Measurements from ENCODE around the gene IQCM. TPM values are rescaled to one million over a fixed set of nuclear protein-coding genes. Genes with fewer than 3 reads are reported as not detected.

IQCM gene
- total RNA-seq, 1 experiment from 2014 or later: 0.11 TPM

- TF ChIP-seq ZNF532 (CRISPR knock-in tag; IDR thresholded peaks at IDR 0.05; ENCODE audit: borderline replicate concordance) (no peak), ZSCAN18 (CRISPR knock-in tag; IDR thresholded peaks at IDR 0.05) (no peak)
Measured at GRCh38 chr4:149349541-149349940, 466.1 kb downstream of the IQCM start (continued).

GRCh38 chr4:149347139-149347538 is 468.5 kb downstream of the IQCM start:
- POLR2A ChIA-PET: no interaction called here
- Mint-ChIP-seq H3K4me3 (no peak overlapping the region), H3K4me1 (no peaks in the 10 kb centered on the region), H3K27me3 (ENCODE audit: low read depth) (no peaks in the 10 kb centered on the region), H3K9me3 (peaks cover under 1% of the 10 kb centered on the region; the same call in 1 of the 2 replicates), H3K27ac (no peak overlapping the region), H3K36me3 (no peaks in the 10 kb centered on the region)
- DNase-seq (ENCODE audit: low spot score) (no peak), ATAC-seq (no peak)
- TF ChIP-seq IRF1 (CRISPR knock-in tag; IDR thresholded peaks at IDR 0.05) (no peak), JUN (CRISPR knock-in tag; IDR thresholded peaks at IDR 0.05) (no peak), CREB1 (CRISPR knock-in tag; IDR thresholded peaks at IDR 0.05) (no peak), PRDM15 (CRISPR knock-in tag; IDR thresholded peaks at IDR 0.05) (no peak), GABPB1 (CRISPR knock-in tag; IDR thresholded peaks at IDR 0.05) (no peak), TEAD1 (CRISPR knock-in tag; IDR thresholded peaks at IDR 0.05) (no peak), MXD4 (CRISPR knock-in tag; IDR thresholded peaks at IDR 0.05; ENCODE audit: borderline replicate concordance) (no peak), ZMAT4 (CRISPR knock-in tag; IDR thresholded peaks at IDR 0.05) (no peak)
- TF ChIP-seq, protein P1, sequence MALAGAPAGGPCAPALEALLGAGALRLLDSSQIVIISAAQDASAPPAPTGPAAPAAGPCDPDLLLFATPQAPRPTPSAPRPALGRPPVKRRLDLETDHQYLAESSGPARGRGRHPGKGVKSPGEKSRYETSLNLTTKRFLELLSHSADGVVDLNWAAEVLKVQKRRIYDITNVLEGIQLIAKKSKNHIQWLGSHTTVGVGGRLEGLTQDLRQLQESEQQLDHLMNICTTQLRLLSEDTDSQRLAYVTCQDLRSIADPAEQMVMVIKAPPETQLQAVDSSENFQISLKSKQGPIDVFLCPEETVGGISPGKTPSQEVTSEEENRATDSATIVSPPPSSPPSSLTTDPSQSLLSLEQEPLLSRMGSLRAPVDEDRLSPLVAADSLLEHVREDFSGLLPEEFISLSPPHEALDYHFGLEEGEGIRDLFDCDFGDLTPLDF (CRISPR knock-in tag; IDR thresholded peaks at IDR 0.05): no peak
- TF ChIP-seq, protein P2, sequence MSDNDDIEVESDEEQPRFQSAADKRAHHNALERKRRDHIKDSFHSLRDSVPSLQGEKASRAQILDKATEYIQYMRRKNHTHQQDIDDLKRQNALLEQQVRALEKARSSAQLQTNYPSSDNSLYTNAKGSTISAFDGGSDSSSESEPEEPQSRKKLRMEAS (CRISPR knock-in tag; IDR thresholded peaks at IDR 0.05): no peak
- TF ChIP-seq, protein P3, sequence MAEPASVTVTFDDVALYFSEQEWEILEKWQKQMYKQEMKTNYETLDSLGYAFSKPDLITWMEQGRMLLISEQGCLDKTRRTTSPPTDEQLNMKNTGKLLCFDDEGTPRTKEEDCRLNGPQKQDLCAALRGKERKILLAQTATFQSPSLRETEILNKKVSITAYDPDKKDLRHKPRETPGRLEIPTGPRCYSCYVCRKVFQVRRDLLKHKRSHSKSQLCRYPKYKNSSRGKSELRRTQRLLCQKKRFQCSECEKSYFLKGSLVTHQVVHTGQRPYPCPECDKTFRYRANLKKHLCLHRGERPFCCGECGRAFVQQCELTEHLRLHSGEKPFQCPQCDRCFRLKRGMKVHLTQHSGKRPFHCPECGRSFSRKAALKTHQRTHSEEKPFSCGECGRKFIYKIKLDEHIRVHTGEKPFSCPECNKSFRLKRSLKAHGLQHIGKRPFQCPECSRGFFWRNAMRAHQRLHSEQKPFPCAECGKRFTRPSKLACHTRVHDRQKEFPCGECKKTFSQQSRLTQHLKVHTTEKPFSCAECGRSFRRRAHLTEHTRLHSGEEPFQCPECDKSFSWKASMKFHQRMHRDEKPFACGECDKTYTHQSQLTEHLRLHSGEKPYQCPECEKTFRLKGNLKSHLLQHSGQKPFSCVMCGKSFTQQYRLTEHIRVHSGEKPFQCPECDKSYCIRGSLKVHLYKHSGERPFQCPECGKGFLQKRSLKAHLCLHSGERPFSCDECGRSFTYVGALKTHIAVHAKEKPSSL (CRISPR knock-in tag; conservative IDR thresholded peaks at IDR 0.05): no peak
- CTCF ChIA-PET: no interaction called here
